ENCODE results near the gene CHST12. TPM values are rescaled to one million over a fixed set of nuclear protein-coding genes. Genes with fewer than 3 reads are reported as not detected.

The CHST12 gene
- total RNA-seq, 1 experiment from 2014 or later, result 20.6 TPM

GRCh38 chr7:2497500-2498336, 94.3 kb downstream of the CHST12 start:
- DNase-seq (ENCODE audit: low spot score), result no peak

Other genes starting within 250 kb of the CHST12 start
- 116 and 121 TPM in 2 replicates for gene MAD1L1, start 170.7 kb upstream of the CHST12 start, total RNA-seq (2014; rRNA removed; shearing (Covaris generic))
- gene MRM2, start 161.4 kb upstream of the CHST12 start, total RNA-seq (2014; rRNA removed; shearing (Covaris generic)), result 66.9 and 93.0 TPM in 2 replicates
- 162 and 206 TPM in 2 replicates for gene NUDT1, start 161.4 kb upstream of the CHST12 start, total RNA-seq (2014; rRNA removed; shearing (Covaris generic))
- gene SNX8, start 89.2 kb upstream of the CHST12 start, total RNA-seq (2014; rRNA removed; shearing (Covaris generic)), result 27.7 and 40.2 TPM in 2 replicates
- gene EIF3B, start 48.8 kb upstream of the CHST12 start, total RNA-seq (2014; rRNA removed; shearing (Covaris generic)), result 361 and 382 TPM in 2 replicates
- not detected in 2 replicates for gene GRIFIN, start 72.8 kb downstream of the CHST12 start, total RNA-seq (2014; rRNA removed; shearing (Covaris generic))
- 11.0 and 14.7 TPM in 2 replicates for gene LFNG, start 116.2 kb downstream of the CHST12 start, total RNA-seq (2014; rRNA removed; shearing (Covaris generic))
- 31.7 and 41.5 TPM in 2 replicates for gene BRAT1, start 151.9 kb downstream of the CHST12 start, total RNA-seq (2014; rRNA removed; shearing (Covaris generic))
- 13.5 and 17.2 TPM in 2 replicates for gene IQCE, start 155.4 kb downstream of the CHST12 start, total RNA-seq (2014; rRNA removed; shearing (Covaris generic))
- 25.2 and 25.3 TPM in 2 replicates for gene TTYH3, start 228.4 kb downstream of the CHST12 start, total RNA-seq (2014; rRNA removed; shearing (Covaris generic))